H1 (cell line): ENCODE data around the gene RAN. TPM values are rescaled to one million over a fixed set of nuclear protein-coding genes. Genes with fewer than 3 reads are reported as not detected.

Experiments
- CBX8 ChIP-seq: fragments of 300-800, 300-1000 bp; sonication (generic); IDR thresholded peaks from 2 replicates; pipeline ENCODE4 v1.7.1; 2016; ENCODE audit warnings: low read depth, low read length, borderline replicate concordance
- polyA plus RNA-seq, 7 experiments: library from polyadenylated mRNA; depleted of rRNA in 3 of 7; stranded (reverse) in 5 of 7; unstranded in 2 of 7; fragments of >200 nt in 5 of 7; fragments of 200-250 nt in 2 of 7; gene quantifications; 1 replicate in 5 of 7; 2 replicates in 1 of 7; 4 replicates in 1 of 7; pipeline versions ENCODE4 v1.2.1 to v1.2.3, GENCODE V29; 2011 to 2013; ENCODE audit warnings: missing spikeins in 2 of 7, mixed read lengths in 2 of 7
- total RNA-seq: library from RNA; stranded (reverse); fragmentation: NEBNext Ultra II Directional; extraction: Animal tissue kit (Norgen Biotek cat#: 25700); gene quantifications from 2 replicates; pipeline ENCODE4 v1.2.1, GENCODE V29; 2021

The RAN gene
- total and polyA plus RNA-seq, 2 of the 8 experiments (the other 6 are each of a cell fraction or from before 2014, with no cell fraction given), result 2,064 to 2,203 TPM

DNA sequence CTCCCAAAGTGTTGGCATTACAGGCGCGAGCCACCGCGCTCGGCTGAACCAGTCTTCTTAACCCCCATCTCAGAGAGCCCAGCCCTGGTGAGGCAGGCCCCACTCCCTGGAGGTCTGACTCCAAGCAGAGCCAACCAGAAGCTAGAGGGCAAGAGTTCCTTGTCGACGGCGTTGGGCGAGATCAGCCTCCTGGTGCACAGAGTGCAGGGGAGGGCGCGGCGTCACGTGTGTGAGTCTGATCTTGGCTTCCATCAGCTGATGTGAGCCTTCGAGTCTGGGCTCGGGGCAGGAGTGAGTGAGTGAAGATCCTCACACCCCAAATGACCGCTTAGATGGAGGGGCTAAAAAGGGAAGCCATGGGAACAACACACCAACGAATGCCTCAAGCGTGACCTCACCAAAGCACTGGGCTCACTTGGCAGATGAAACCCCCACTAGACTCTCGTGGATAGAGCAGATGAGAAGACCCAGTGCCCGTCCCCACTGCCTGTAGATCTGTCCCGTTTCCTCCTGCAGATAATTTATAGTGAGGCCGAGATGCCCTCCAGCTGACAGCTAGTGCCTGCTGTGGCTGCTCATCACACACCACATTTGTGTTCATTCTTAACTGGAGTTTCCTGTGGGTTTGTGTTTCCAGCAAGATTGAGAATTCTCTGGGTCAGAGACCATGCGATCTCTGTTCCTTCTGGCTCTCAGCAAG is 53.2 kb downstream of the RAN start (continued):
- TF ChIP-seq CBX8, result no peak
